Loucy (cell line): ENCODE data around the gene IL23R.

Experiments
- H2AFZ ChIP-seq: fragments of 200-600 bp; sonication (generic); 2 replicates; pipeline ENCODE4 v1.6.0; 2016; ENCODE audit warnings: antibody characterized with exemption, mild to moderate bottlenecking, low read length, moderate library complexity
- H3F3A ChIP-seq: fragments of 200-600 bp; 2 replicates; pipeline ENCODE4 v1.6.0; 2016; ENCODE audit warnings: antibody characterized with exemption, low read depth, mild to moderate bottlenecking
- H3K27me3 ChIP-seq: fragments of 200-600 bp; sonication (generic); 2 replicates; pipeline ENCODE4 v1.6.1; 2014; ENCODE audit warnings: low read length, mild to moderate bottlenecking; ENCODE audit not compliant: insufficient read depth, poor library complexity, severe bottlenecking
- H3K36me3 ChIP-seq: fragments of 200-600 bp; sonication (generic); 2 replicates; pipeline ENCODE4 v1.6.1; 2016; ENCODE audit warnings: low read length; ENCODE audit not compliant: insufficient read depth
- H3K4me1 ChIP-seq: fragments of 200-600 bp; sonication (generic); 2 replicates; pipeline ENCODE4 v1.5.1; 2014; ENCODE audit warnings: low read length, mild to moderate bottlenecking; ENCODE audit not compliant: insufficient read depth, poor library complexity, severe bottlenecking
- H3K4me2 ChIP-seq: fragments of 200-600 bp; sonication (generic); 2 replicates; pipeline ENCODE4 v1.6.0; 2014; ENCODE audit warnings: antibody characterized with exemption, low read length, low read depth, mild to moderate bottlenecking; ENCODE audit not compliant: poor library complexity, severe bottlenecking
- H3K4me3 ChIP-seq: fragments of 200-600 bp; sonication (generic); 2 replicates; pipeline ENCODE4 v1.5.1; 2014; ENCODE audit warnings: low read length, mild to moderate bottlenecking, mixed read lengths; ENCODE audit not compliant: poor library complexity, severe bottlenecking
- H3K79me2 ChIP-seq: fragments of 200-600 bp; sonication (generic); 2 replicates; pipeline ENCODE4 v1.6.1; 2014; ENCODE audit warnings: low read length; ENCODE audit not compliant: insufficient read depth
- H3K9ac ChIP-seq: fragments of 200-600 bp; sonication (generic); 2 replicates; pipeline ENCODE4 v1.6.0; 2014; ENCODE audit warnings: mild to moderate bottlenecking, low read depth, low read length, moderate library complexity; ENCODE audit not compliant: poor library complexity, severe bottlenecking
- H3K9me2 ChIP-seq: fragments of 200-600 bp; sonication (generic); replicated peaks from 2 replicates; pipeline ENCODE4 v1.6.1; 2016; ENCODE audit warnings: low read depth, low read length, mixed read lengths
- H3K9me3 ChIP-seq: fragments of 200-600 bp; sonication (generic); 2 replicates; pipeline ENCODE4 v1.6.1; 2014; ENCODE audit warnings: mild to moderate bottlenecking, antibody characterized with exemption, low read length, low read depth; ENCODE audit not compliant: insufficient read depth
- H4K20me1 ChIP-seq: fragments of 200-600 bp; sonication (generic); 2 replicates; pipeline ENCODE4 v1.6.0; 2014; ENCODE audit warnings: antibody characterized with exemption, low read length, mild to moderate bottlenecking; ENCODE audit not compliant: insufficient read depth, poor library complexity, severe bottlenecking
- EZH2phosphoT487 ChIP-seq: fragments of 200-600 bp; IDR thresholded peaks from 2 replicates; pipeline ENCODE4 v1.6.1; 2018; ENCODE audit warnings: antibody characterized with exemption, mild to moderate bottlenecking, moderate library complexity, borderline replicate concordance
- TF ChIP-seq, protein P1 (sequence below): fragments of 200-600 bp; sonication (generic); conservative IDR thresholded peaks from 2 replicates; pipeline ENCODE4 v1.5.1; 2014; ENCODE audit warnings: mild to moderate bottlenecking, antibody characterized with exemption, low read length

IL23R gene

DNA sequence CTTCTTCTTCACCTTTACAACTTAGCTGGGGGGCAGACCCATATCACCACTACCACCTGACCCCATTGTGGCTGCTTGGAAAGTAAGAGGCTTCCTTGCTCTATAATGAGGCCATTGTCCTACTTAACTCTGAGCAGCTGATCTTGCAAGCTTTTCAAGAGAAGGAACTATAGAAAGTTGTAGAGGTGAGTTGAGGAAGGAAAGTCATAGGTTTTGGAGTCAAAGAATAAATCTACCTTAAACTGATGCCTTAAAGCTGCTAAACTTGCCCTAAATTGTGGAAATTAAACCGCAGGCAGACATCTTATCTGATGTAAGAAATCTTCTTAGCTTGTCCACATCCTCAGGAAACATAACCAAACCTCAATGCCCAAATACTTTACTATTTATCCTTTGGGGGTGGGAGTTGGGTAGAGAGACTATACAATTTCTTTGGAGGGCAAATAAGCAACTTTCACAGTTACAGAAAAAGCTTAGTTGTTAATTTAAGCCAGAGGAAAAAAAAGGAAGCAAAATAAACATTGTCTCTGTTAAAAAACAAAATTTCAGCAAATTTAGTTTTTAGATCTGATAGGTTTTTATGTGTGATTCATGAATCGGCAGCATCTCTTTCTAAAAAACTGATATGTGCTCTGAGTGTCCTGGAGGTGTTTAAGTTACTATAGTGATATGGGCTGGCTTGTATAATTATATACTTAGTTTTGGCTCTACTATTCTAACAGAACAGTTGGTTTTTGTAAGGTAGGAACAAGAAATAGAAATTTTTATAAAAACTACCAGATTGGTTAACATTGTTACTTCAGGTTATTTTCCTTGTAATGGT lies 4.7 kb downstream of the IL23R start:
- Histone ChIP-seq H3K79me2 (no peaks in the 10 kb centered on the region), H3K4me3 (no peak overlapping the region), H3K9me3 (no peaks in the 10 kb centered on the region), H3K4me1 (peaks cover 19% of the 10 kb centered on the region), H3K9me2 (no peaks in the 10 kb centered on the region), H3K4me2 (peak overlapping the region; percentile 42), H2AFZ (no peak overlapping the region), H3F3A (no peaks in the 10 kb centered on the region), H3K27me3 (peaks cover 95% of the 10 kb centered on the region), H3K9ac (no peak overlapping the region), H4K20me1 (no peaks in the 10 kb centered on the region), H3K36me3 (no peaks in the 10 kb centered on the region)
- peak; percentile 72 for TF ChIP-seq EZH2phosphoT487
- TF ChIP-seq, protein P1, sequence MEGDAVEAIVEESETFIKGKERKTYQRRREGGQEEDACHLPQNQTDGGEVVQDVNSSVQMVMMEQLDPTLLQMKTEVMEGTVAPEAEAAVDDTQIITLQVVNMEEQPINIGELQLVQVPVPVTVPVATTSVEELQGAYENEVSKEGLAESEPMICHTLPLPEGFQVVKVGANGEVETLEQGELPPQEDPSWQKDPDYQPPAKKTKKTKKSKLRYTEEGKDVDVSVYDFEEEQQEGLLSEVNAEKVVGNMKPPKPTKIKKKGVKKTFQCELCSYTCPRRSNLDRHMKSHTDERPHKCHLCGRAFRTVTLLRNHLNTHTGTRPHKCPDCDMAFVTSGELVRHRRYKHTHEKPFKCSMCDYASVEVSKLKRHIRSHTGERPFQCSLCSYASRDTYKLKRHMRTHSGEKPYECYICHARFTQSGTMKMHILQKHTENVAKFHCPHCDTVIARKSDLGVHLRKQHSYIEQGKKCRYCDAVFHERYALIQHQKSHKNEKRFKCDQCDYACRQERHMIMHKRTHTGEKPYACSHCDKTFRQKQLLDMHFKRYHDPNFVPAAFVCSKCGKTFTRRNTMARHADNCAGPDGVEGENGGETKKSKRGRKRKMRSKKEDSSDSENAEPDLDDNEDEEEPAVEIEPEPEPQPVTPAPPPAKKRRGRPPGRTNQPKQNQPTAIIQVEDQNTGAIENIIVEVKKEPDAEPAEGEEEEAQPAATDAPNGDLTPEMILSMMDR: no peak

DNA sequence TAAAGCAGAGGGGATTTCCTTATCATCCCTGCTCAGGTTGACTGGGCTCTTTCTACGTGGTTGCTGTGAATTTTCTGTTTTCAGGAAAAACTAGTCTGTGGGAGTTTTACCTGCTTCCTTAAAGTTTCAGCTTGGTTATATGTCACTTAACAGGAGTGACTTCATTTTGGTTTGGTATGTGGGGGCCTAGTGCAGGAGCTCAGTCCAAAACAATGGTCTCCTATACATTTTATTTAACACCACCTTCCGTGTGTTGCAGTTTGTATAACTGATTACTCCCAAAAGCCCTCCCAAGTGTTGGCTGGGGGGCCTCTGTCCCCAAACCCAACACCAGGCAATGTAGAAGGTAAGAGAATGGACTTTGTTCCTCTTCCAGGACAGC lies 5.3 kb downstream of the IL23R start:
- H2AFZ ChIP-seq: no peak overlapping the region
- no peak overlapping the region for H3K9ac ChIP-seq
- H3K4me2 ChIP-seq: peak overlapping the region; percentile 42
- H3K9me2 ChIP-seq: no peaks in the 10 kb centered on the region
- no peaks in the 10 kb centered on the region for H3K79me2 ChIP-seq
- H4K20me1 ChIP-seq: no peaks in the 10 kb centered on the region
- H3F3A ChIP-seq: no peaks in the 10 kb centered on the region
- H3K27me3 ChIP-seq: peaks cover 93% of the 10 kb centered on the region
- no peaks in the 10 kb centered on the region for H3K36me3 ChIP-seq
- no peaks in the 10 kb centered on the region for H3K9me3 ChIP-seq
- peaks cover 19% of the 10 kb centered on the region for H3K4me1 ChIP-seq
- H3K4me3 ChIP-seq: no peak overlapping the region
- TF ChIP-seq, protein P1: no peak
- TF ChIP-seq EZH2phosphoT487: no peak

DNA sequence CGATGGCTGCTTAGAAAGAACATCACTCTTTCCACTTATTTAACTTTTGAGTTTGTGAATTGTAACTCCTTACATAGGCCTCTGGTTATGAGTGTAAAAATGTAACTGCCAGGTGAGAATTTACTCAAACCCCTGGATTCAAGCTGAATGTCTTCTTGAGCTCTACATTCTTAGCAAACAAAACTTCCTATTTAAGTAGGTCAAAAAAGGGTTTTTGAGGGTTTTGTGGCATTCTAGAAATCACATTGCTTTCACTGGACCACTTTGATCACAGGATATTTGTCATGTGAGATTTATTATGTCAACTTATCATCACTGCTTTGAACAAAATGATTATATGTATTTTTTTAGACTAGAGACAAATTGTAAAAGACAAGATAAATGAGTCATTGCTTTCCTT lies 5.7 kb downstream of the IL23R start:
- TF ChIP-seq, protein P1: no peak
- TF ChIP-seq EZH2phosphoT487: no peak

More for the DNA sequence above, 5.7 kb downstream of the IL23R start:
- Histone ChIP-seq H3K79me2 (no peaks in the 10 kb centered on the region), H3K9me2 (no peaks in the 10 kb centered on the region), H3K4me3 (no peak overlapping the region), H3K4me2 (no peak overlapping the region), H2AFZ (no peak overlapping the region), H3F3A (no peaks in the 10 kb centered on the region), H4K20me1 (no peaks in the 10 kb centered on the region), H3K9me3 (no peaks in the 10 kb centered on the region), H3K4me1 (peaks cover 19% of the 10 kb centered on the region), H3K27me3 (peaks cover 89% of the 10 kb centered on the region), H3K36me3 (no peaks in the 10 kb centered on the region), H3K9ac (no peak overlapping the region)
